K562 treated with DMSO at 1 percent for 12 hours (cell line): ENCODE data around the gene CYP2C9. TPM values are rescaled to one million over a fixed set of nuclear protein-coding genes. Genes with fewer than 3 reads are reported as not detected.

Experiments used
- total RNA-seq: library from RNA; unstranded; fragments of 300-600 nt; gene quantifications from 2 replicates; pipeline ENCODE4 v1.2.3, GENCODE V29; 2022; ENCODE audit not compliant: insufficient read depth

Gene CYP2C9
- total RNA-seq: not detected in 2 replicates

DNA sequence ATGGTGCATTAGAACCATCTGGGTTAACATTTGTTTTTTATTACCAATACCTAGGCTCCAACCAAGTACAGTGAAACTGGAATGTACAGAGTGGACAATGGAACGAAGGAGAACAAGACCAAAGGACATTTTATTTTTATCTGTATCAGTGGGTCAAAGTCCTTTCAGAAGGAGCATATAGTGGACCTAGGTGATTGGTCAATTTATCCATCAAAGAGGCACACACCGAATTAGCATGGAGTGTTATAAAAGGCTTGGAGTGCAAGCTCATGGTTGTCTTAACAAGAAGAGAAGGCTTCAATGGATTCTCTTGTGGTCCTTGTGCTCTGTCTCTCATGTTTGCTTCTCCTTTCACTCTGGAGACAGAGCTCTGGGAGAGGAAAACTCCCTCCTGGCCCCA is at the start of gene CYP2C9:
Gene CYP2C9, plus strand, starts transcription at position 276 of the 400 bp plus-strand sequence. Its CDS starts 25 bp downstream, at position 301.

Other genes with a start within 250 kb of the CYP2C9 start
- not detected in 2 replicates for gene CYP2C19, start 176.0 kb upstream of the CYP2C9 start, total RNA-seq
- not detected in 2 replicates for gene CYP2C8, start 130.8 kb downstream of the CYP2C9 start, total RNA-seq